HG02970 (cell line): ENCODE results near the gene GLDN.
"Not testable (repeated sequence)": the region's sequence is repeated elsewhere in the genome, so short reads cannot be mapped to it uniquely, and the experiment has no call there.

Experiments used
- ATAC-seq: cut with Tn5 transposase; IDR thresholded peaks from one replicate; pipeline ENCODE4 v1.9.1; 2021; ENCODE audit warnings: mild to moderate bottlenecking, moderate library complexity, moderate number of reproducible peaks; ENCODE audit not compliant: unreplicated experiment, low FRiP score

GLDN gene

DNA sequence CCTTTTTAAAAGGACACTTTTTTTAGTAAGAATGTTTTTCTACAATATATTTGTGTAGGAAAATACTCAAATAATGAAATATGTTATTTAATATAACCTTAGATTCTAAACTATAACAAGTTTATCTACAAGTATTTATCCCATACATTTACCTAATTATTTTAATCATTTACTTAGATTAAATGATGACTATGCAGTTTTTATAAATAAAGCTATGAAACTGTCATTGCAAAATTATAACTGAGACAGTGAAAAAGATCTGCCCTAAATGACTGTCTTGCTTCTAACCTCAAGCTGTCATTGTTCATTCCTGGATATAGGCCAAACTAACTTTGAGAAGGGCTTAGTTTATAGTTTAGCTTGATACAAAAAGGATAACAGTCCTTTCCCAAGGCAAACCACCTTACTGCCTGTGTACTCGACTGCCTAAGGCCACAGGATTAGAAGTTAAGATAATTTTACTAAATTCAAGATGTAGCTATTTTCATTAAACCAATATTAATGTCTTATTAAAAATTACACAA, 84.1 kb downstream of the GLDN start:
- ATAC-seq, result no peak

DNA sequence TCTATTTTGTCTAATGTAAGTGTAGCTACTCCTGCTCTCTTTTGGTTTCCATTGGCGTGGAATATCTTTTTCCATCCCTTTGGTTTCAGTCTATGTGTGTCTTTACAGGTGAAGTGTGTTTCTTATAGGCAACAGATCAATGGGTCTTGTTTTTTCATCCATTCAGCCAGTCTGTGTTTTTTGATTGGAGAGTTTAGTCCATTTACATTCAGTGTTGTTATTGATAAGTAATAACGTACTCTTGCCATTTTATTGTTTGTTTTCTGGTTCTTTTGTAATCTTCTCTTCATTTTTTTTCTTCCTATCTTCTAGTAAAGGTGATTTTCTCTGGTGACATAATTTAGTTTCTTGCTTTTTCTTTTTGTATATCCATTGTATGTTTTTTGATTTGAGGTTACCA, 97.1 kb downstream of the GLDN start:
- ATAC-seq, result no peak

DNA sequence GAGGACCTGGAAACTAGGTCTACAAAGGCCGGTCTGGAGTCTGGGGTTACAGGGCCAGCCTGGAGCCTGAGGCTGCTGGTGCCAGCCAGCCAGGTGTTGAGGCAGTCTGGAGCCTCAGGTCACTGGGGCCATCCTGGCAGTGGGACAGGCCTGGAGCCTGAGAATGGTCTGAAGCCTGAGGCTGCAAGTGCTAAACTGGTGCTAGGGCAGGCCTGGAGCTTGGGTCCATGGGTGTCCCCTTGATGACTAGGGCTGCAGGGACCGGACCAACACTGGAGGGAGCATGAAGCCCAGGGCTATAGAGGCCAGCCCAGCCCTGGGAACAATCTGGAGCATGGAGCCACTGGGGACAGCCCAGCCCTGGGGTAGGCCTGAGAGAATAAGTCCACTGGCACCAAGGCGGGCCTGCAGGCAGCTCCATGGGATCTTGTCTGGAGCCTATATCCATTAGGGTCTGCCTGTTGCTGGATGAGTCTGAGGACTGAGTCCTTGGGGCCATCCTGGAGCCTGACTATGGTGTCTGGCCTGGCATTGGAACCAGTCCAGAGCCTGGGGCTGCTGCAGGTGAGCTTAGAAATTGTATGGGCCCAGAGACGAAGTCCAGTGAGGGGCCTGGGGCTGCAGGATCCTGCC, 101.9 kb downstream of the GLDN start:
- ATAC-seq, result no peak

DNA sequence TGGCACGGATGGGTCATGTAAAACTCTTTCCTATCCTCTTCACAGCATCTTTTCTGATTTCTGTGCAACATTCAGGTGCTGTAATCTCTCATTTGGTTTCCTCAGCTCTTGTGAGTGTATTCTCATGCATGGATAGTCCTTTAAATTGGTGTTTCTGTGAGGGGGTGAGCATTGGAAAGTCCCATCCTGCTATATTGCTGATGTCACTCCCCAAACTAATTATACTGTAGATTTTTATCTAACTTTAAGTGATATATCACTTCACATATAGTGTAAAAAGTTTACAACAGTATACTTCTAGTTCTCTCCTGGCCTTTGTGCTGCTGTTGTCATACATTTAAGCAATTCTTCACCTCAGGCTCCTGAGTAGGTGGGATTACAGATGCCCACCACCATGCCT, 102.7 kb downstream of the GLDN start:
- ATAC-seq, result no peak

DNA sequence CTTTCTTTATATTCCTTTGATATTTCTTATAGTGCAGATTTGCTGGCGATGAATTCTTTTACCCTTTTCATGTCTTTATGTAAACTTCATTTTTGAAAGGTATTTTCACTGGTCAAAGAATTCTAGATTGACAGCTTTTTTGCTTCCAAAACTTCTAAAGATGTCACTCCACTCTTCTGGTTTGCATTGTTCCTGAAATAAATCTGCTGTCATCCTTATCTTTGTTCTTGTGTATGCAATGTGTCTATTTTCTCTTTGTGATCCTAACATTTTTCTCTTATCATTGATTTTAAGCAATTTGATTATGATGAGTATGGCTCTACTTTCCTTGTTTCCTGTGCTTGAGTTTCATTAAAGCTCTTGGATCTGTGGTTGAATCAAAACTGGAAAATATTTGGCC, 103.4 kb downstream of the GLDN start:
- ATAC-seq, result no peak

DNA sequence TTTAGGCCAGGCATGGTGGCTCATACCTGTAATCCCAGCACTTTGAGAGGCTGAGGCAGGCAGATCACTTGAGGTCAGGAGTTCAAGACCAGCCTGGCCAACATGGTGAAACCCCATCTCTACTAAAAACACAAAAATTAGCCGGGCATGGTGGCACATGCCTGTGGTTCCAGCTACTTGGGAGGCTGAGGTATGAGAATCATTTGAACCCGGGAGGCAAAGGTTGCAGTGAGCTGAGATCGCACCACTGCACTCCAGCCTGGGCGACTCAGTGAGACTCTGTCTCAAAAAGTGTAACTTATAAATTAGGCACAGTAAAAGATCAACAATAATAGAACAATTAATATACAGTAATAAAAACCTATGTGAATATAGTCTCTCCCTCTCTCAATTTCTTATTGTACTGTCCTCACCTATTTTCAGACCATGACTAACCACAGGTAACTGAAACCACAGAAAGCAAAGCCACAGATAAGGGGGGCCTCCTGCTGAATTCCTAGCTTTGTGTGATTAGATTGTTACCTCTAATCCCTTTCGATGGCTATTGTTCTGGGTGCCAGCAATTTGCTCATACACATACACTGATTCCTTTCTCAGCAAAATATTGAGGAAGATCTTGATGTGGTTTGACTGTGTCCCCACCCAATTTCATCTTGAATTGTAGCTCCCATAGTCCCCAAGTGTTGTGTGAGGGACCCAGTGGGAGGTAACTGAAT, 104.7 kb downstream of the GLDN start:
- ATAC-seq, result not testable (repeated sequence)

DNA sequence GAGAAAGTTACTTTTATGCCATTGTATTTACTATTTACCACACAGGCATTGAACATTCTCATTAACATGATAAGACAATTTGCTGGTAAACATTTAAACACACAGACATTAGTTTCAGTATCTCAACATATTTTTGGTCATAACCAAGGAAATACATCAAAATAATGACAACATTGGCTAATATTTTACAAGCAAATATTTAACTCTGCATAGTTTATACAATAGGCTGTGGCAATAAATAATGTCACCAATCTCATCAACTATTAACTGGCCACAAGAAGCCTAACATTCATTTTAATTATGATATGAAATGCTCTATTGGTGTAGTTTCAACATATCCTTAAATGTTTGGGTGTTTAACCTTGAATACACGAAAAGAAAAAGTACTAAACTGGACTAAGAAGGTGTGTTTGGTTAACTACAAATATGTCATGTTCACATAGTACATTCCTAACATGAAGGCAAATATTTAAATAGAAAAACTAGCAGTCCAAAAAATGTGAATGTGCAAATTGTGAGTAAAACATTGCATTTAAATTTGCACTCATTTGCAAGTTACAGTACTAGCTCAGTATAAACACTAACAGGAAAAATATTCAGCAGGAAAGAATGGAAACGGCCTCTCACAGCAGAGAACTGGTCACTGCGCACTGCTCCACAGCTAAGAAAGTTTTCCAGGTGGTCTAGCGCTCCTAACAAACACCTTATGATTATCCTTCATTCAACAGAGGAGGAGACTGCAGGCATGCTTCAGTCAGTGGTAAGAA, 106.6 kb downstream of the GLDN start:
- ATAC-seq, result no peak

DNA sequence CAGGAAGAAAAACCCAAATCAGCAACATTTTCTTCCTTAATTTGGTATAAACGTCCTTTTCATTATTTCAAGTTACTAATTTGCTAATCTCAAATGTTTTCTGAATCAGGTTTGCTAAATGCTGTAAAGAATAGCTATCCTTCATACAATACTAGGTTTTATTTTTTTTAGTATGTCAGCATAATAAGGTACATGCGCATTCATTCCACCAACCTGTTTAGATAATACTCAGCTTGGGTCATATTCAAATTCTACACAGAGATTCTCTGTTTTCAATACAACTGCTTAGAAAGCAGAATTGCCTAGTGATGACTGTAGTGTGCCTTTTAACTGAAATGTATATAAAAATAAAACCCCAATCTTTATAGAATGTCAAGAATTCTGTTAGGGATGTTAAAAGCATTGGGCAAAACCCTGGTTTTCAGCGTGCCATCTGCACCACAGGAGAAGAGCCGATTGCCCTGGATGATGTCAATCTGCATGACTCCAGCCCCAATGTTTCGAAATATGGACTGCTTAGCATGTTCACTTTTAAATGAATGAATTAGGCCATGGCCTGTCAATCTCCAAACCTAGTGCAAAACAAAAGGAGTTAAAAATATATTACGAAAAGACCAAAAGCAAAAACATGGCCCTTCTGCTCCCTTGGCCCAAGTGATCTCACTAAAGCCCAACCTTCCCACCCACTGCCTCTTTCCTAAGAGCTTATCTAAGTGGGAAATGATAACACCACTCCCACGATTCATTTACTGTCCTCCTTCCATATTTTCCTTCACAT, 107.4 kb downstream of the GLDN start:
- ATAC-seq, result no peak

DNA sequence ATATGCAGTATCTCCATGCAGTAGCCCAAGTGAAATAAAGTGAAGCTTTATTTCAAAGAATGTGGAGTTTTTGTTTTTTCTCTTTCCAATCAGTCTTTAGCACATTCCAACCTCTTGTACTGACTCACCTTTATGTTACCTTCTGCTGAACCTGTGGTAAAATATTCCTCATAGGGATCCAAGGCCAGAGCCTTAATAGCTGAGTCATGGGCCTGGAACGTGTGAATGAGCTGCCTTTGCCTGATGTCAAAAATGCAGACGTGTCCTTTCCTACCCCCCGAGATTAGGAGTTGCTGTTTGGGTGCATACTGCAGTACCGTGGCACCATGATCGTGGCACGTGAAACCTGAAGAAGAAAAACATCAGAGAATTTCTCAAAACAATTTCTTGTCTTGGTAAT, 108.5 kb downstream of the GLDN start:
- ATAC-seq, result no peak
